NCI-H1417 treated with DMSO at 0.1 percent for 48 hours (cell line): Measurements from ENCODE around the gene MISP.

Experiments
- DNase-seq: peaks from one replicate; lab custom pipeline; 2025; lab: John Stamatoyannopoulos, UW

MISP gene

GRCh38 chr19:808423-808775 is 57.5 kb downstream of the MISP start:
- DNase-seq = no peak

GRCh38 chr19:810077-810855 is 59.4 kb downstream of the MISP start:
- no peak for DNase-seq

DNA sequence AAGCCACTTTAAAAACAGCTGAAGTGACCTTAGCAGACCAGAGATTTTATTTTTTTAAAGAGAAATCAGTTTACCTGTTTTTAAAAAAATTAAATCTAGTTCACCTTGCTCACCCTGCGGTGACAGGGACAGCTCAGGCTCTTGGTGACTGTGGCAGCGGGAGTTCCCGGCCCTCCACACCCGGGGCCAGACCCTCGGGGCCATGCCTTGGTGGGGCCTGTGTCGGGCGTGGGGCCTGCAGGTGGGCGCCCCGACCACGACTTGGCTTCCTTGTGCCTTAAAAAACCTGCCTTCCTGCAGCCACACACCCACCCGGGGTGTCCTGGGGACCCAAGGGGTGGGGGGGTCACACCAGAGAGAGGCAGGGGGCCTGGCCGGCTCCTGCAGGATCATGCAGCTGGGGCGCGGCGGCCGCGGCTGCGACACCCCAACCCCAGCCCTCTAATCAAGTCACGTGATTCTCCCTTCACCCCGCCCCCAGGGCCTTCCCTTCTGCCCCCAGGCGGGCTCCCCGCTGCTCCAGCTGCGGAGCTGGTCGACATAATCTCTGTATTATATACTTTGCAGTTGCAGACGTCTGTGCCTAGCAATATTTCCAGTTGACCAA is 60.1 kb downstream of the MISP start:
- DNase-seq = no peak

- DNase-seq = no peak
Measured at GRCh38 chr19:811506-812048, 60.7 kb downstream of the MISP start.

GRCh38 chr19:812049-812746 is 61.3 kb downstream of the MISP start:
- DNase-seq = no peak

GRCh38 chr19:812747-813218 is 61.9 kb downstream of the MISP start:
- DNase-seq = no peak

GRCh38 chr19:813219-814151 is 62.6 kb downstream of the MISP start:
- DNase-seq = no peak
